A549 (cell line): ENCODE results near the gene ARHGAP19. TPM values are rescaled to one million over a fixed set of nuclear protein-coding genes. Genes with fewer than 3 reads are reported as not detected.

Experiments
- ATAC-seq, 2 experiments: fragments of 200-7000 bp in 1 of 2; fragments of >200 bp in 1 of 2; cut with Nextera tagmentation in 1 of 2; cut with Tn5 transposase in 1 of 2; 3 replicates each; pipeline versions ENCODE4 v1.8.0 to v1.9.1; 2018 to 2020; ENCODE audit warnings: mild to moderate bottlenecking in 1 of 2, moderate library complexity in 1 of 2
- CTCF ChIA-PET: fragments of 300-600 bp; sonication (Branson Sonifier 250); formaldehyde crosslinking; extraction: SDS; loops from one replicate; lab custom pipeline; 2021; ENCODE audit warnings: antibody characterized with exemption, inconsistent platforms; lab: Yijun Ruan, JAX
- POLR2A ChIA-PET: fragments of 350-600 bp; formaldehyde crosslinking; extraction: SDS; loops from one replicate; lab custom pipeline; 2021; ENCODE audit warnings: antibody characterized with exemption, inconsistent platforms; lab: Yijun Ruan, JAX
- DNase-seq, 2 experiments: peaks; one replicate each; pipeline versions ENCODE4 v3.0.0 to v3.0.0-alpha.2; 2011 to 2016; ENCODE audit warnings: low read depth in 1 of 2, low spot score in 1 of 2
- FAIRE-seq: peaks from 2 replicates; lab custom pipeline; 2011; peaks lifted over from hg19 to GRCh38; lab: Jason Lieb, UNC
- H3K27ac ChIP-seq, 2 experiments: fragments of >200 bp; sonication (Bioruptor Twin); formaldehyde crosslinking; 3 replicates each; pipeline ENCODE4 v1.5.1; 2016 to 2017
- H3K4me1 ChIP-seq: fragments of >200 bp; sonication (Bioruptor Twin); formaldehyde crosslinking; 3 replicates; pipeline ENCODE4 v1.6.1; 2016
- H3K4me2 ChIP-seq: fragments of >200 bp; sonication (Bioruptor Twin); formaldehyde crosslinking; 3 replicates; pipeline ENCODE4 v1.6.1; 2016
- H3K4me3 ChIP-seq: fragments of >200 bp; sonication (Bioruptor Twin); formaldehyde crosslinking; 3 replicates; pipeline ENCODE4 v1.5.1; 2016
- H3K9me3 ChIP-seq: fragments of >200 bp; sonication (Bioruptor Twin); formaldehyde crosslinking; 3 replicates; pipeline ENCODE4 v1.6.1; 2016
- ATOH8 ChIP-seq: fragments of 250-450 bp; sonication (Bioruptor Pico); IDR thresholded peaks from 2 replicates; pipeline ENCODE4 v1.5.0; 2020; ENCODE audit warnings: low read depth, mild to moderate bottlenecking, moderate library complexity
- CEBPB ChIP-seq, 2 experiments: fragments of >200 bp in 1 of 2; sonication (Bioruptor Twin) in 1 of 2; formaldehyde crosslinking in 1 of 2; IDR thresholded peaks; 2 replicates each; pipeline ENCODE4 v1.6.1; 2012 to 2016
- CTCF ChIP-seq: fragments of >200 bp; sonication (Bioruptor Twin); formaldehyde crosslinking; IDR thresholded peaks from 3 replicates; pipeline ENCODE4 v1.5.1; 2016
- ESRRA ChIP-seq: fragments of 150-350 bp; IDR thresholded peaks from 2 replicates; pipeline ENCODE4 v1.6.1; 2014; ENCODE audit warnings: mild to moderate bottlenecking, low read length, borderline replicate concordance
- FOSL2 ChIP-seq, 2 experiments: fragments of 450-650 bp in 1 of 2; fragments of >200 bp in 1 of 2; sonication (Bioruptor Twin) in 1 of 2; formaldehyde crosslinking; IDR thresholded peaks; 2 replicates each; pipeline versions ENCODE4 v1.5.0 to v1.6.1; 2016 to 2020; ENCODE audit warnings: mild to moderate bottlenecking in 1 of 2, moderate library complexity in 1 of 2
- FOXS1 ChIP-seq: fragments of 250-450 bp; sonication (Bioruptor Pico); IDR thresholded peaks from 2 replicates; pipeline ENCODE4 v1.5.0; 2020; ENCODE audit warnings: mild to moderate bottlenecking, moderate library complexity
- HEYL ChIP-seq: fragments of 250-450 bp; sonication (Bioruptor Pico); IDR thresholded peaks from 2 replicates; pipeline ENCODE4 v1.8.0; 2021; ENCODE audit warnings: mild to moderate bottlenecking, moderate library complexity
- HOXB5 ChIP-seq: fragments of 250-450 bp; sonication (Bioruptor Pico); IDR thresholded peaks from 2 replicates; pipeline ENCODE4 v1.5.0; 2020; ENCODE audit warnings: mild to moderate bottlenecking, moderate library complexity
- JUN ChIP-seq, 2 experiments: fragments of >200 bp; sonication (Bioruptor Twin); formaldehyde crosslinking; IDR thresholded peaks; 2 replicates in 1 of 2; 3 replicates in 1 of 2; pipeline ENCODE4 v1.6.1; 2016 to 2017
- MAX ChIP-seq: IDR thresholded peaks from 2 replicates; pipeline ENCODE4 v1.6.1; 2012
- MAZ ChIP-seq: fragments of 150-350 bp; IDR thresholded peaks from 2 replicates; pipeline ENCODE4 v1.6.1; 2014; ENCODE audit warnings: antibody characterized with exemption, low read depth, low read length, borderline replicate concordance
- MYC ChIP-seq: IDR thresholded peaks from 2 replicates; pipeline ENCODE4 v1.6.1; 2012; ENCODE audit warnings: mild to moderate bottlenecking, inconsistent platforms, low read length, improper control_type of control experiment, borderline replicate concordance
- NFE2L2 ChIP-seq: fragments of 150-350 bp; conservative IDR thresholded peaks from 2 replicates; pipeline ENCODE4 v1.6.1; 2014; ENCODE audit warnings: low read length
- RAD21 ChIP-seq, 2 experiments: fragments of >200 bp in 1 of 2; sonication (Bioruptor Twin) in 1 of 2; formaldehyde crosslinking in 1 of 2; IDR thresholded peaks in 1 of 2; conservative IDR thresholded peaks in 1 of 2; 2 replicates in 1 of 2; 3 replicates in 1 of 2; pipeline ENCODE4 v1.6.1; 2012 to 2018; ENCODE audit warnings: inconsistent platforms in 1 of 2
- SMC3 ChIP-seq: fragments of >200 bp; sonication (Bioruptor Twin); formaldehyde crosslinking; IDR thresholded peaks from 3 replicates; pipeline ENCODE4 v1.6.1; 2018; ENCODE audit warnings: inconsistent platforms
- SREBF2 ChIP-seq: fragments of 450-650 bp; IDR thresholded peaks from 2 replicates; pipeline ENCODE4 v1.6.1; 2014; ENCODE audit warnings: mild to moderate bottlenecking, moderate library complexity
- TFCP2L1 ChIP-seq: fragments of 250-450 bp; sonication (Bioruptor Pico); IDR thresholded peaks from 2 replicates; pipeline ENCODE4 v1.5.0; 2021; ENCODE audit warnings: mild to moderate bottlenecking
- ZFP36 ChIP-seq: fragments of 450-650 bp; IDR thresholded peaks from 2 replicates; pipeline ENCODE4 v1.6.1; 2014; ENCODE audit warnings: borderline replicate concordance; ENCODE audit not compliant: partially characterized antibody
- ZSCAN20 ChIP-seq: fragments of 250-450 bp; sonication (Bioruptor Pico); IDR thresholded peaks from 2 replicates; pipeline ENCODE4 v1.8.0; 2022; ENCODE audit warnings: mild to moderate bottlenecking, moderate library complexity
- WGBS: methylation state at CpG from one replicate; pipeline ENCODE4 v1.1.6; 2017; ENCODE audit errors: missing lambda C conversion rate; 5-methylcytosine and 5-hydroxymethylcytosine counted together
- polyA plus RNA-seq, 4 experiments: library from polyadenylated mRNA; depleted of rRNA in 3 of 4; stranded (reverse); fragments of >200 nt; fragmentation: RNase III in 1 of 4; extraction: RNeasy Plus Mini Kit Qiagen cat#74134 plus additional on column Dnase treatment in 1 of 4; gene quantifications; 2 replicates in 3 of 4; 3 replicates in 1 of 4; pipeline ENCODE4 v1.2.3, GENCODE V29; 2011 to 2017
- TF ChIP-seq, protein P1 (sequence below): fragments of >200 bp; sonication (Bioruptor Twin); formaldehyde crosslinking; IDR thresholded peaks from 3 replicates; pipeline ENCODE4 v1.6.1; 2016
- TF ChIP-seq, protein P2 (sequence below): IDR thresholded peaks from 2 replicates; pipeline ENCODE4 v1.6.1; 2012; ENCODE audit warnings: low read depth, borderline replicate concordance
- TF ChIP-seq, protein P3 (sequence below): fragments of >200 bp; sonication (Bioruptor Twin); formaldehyde crosslinking; IDR thresholded peaks from 2 replicates; pipeline ENCODE4 v1.6.1; 2016

ARHGAP19 gene
- polyA plus RNA-seq, 2 of the 4 experiments (the other 2 are of a cell fraction): 6.0 to 11.9 TPM

DNA sequence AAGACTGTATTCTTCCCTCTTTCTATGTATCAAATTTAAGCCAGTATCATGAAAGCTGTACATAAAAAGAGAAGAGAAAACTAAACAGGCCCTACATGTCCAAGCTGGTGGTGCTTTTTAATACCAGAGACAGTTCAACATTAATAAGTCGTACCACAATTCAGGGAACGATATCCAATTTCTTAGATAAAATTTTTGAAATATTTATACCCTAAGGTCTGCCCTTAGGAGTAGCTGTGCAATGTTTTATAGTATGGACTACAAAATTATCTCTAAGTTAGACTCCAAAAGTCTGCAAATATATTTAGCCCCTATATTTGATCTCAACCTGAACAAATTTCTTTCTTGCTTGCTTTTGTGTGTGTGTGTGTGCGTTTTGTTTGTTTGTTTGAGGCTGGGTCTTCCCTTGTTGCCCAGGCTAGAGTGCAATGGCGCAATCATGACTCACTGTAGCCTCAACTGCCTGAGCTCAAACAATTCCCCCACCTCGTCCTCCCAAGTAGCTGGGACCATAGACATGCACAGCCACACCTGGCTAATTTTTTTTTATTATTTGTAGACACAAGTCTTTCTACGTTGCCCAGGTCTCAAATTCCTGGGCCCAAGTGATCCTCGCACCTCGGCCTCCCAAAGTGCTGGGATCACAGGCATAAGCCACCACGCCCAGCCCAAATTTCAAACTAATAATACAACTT is 13.2 kb downstream of the ARHGAP19 start:
- ChIA-PET CTCF (interaction anchor here (0.6 to 2.9 kb wide), 40 partner anchors 8 to 359 kb away, joined by 3 to 43 read pairs (median 6); partner anchors contain the start of genes ARHGAP19, FRAT1, FRAT2 and RRP12), POLR2A (interaction anchor here (0.8 to 1.9 kb wide), 2 partner anchors 13 to 39 kb away, joined by 4 read pairs; no protein-coding TSS in a partner anchor)
- no peak for FAIRE-seq
- H3K9me3 ChIP-seq: no peaks in the 10 kb centered on the region
- peak; percentile 49 to 88; a peak in 5 of 6 replicates for ATAC-seq
- H3K4me1 ChIP-seq: peaks cover 21% of the 10 kb centered on the region
- peak overlapping the region; percentile 51 for H3K4me2 ChIP-seq
- H3K4me3 ChIP-seq: no peak overlapping the region
- peak overlapping the region; percentile 15 to 65 for H3K27ac ChIP-seq
- WGBS: 33% methylated on average over 9 of the region's 9 CpGs
- DNase-seq: peak in 1 of 2 experiments; percentile 81
- TF ChIP-seq FOSL2 (IDR thresholded peaks at IDR 0.05) (0 out of 2 replicates have a peak, but pooled peaks have one; percentile 23), FOSL2 (CRISPR knock-in tag; IDR thresholded peaks at IDR 0.05) (peak; percentile 92), MAX (0 out of 2 replicates have a peak, but pooled peaks have one; percentile 14), MAZ (no peak), CEBPB (IDR thresholded peaks at IDR 0.05) (peak; percentile 72 to 95)

DNA sequence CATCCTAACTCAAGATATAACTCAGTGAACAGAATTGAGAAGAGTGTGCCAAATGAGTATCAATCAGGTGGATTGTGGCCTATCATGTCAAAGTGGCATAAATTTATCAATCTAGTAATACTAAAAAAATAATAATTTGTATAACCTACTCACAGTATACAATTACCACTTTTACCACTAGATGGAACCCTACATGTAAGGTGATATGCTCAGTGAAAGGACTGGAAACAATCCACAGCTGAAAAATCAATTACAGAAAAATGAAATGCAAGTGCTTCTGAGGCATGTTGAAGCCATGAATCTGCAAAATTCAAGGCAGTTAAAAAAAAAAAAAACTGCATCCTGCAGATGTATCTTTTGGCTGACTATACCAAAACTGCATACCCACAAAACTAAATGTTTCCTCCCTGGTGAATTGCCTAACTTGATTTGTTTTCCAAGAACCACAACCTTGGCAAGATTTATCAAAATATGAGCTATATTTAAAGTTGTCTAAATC is 13.9 kb downstream of the ARHGAP19 start:
- ChIA-PET CTCF (interaction anchor here (0.6 to 2.9 kb wide), 42 partner anchors 9 to 359 kb away, joined by 3 to 43 read pairs (median 6); partner anchors contain the start of genes ARHGAP19, FRAT1, FRAT2 and RRP12), POLR2A (interaction anchor here (0.8 to 1.9 kb wide), 2 partner anchors 13 to 40 kb away, joined by 4 read pairs; no protein-coding TSS in a partner anchor)
- Histone ChIP-seq H3K4me2 (peak overlapping the region; percentile 51), H3K4me3 (no peak overlapping the region), H3K9me3 (no peaks in the 10 kb centered on the region), H3K4me1 (peaks cover 21% of the 10 kb centered on the region), H3K27ac (peak overlapping the region; percentile 15 to 65; a peak in 4 of 6 replicates)
- TF ChIP-seq ESRRA (no peak), ZFP36 (no peak), CEBPB (IDR thresholded peaks at IDR 0.05) (no peak), SMC3 (peak; percentile 68), ZSCAN20 (CRISPR knock-in tag) (no peak), MYC (no peak), TFCP2L1 (CRISPR knock-in tag) (no peak), HEYL (CRISPR knock-in tag) (no peak), RAD21 (conservative IDR thresholded peaks at IDR 0.05 in 1 of 2, IDR thresholded peaks at IDR 0.05 in 1 of 2) (peak; percentile 62 to 70), CTCF (peak; percentile 78), ATOH8 (CRISPR knock-in tag) (no peak), JUN (IDR thresholded peaks at IDR 0.05) (no peak), FOXS1 (CRISPR knock-in tag) (no peak), NFE2L2 (no peak), HOXB5 (no peak), MAZ (no peak), SREBF2 (no peak)
- TF ChIP-seq, protein P1, sequence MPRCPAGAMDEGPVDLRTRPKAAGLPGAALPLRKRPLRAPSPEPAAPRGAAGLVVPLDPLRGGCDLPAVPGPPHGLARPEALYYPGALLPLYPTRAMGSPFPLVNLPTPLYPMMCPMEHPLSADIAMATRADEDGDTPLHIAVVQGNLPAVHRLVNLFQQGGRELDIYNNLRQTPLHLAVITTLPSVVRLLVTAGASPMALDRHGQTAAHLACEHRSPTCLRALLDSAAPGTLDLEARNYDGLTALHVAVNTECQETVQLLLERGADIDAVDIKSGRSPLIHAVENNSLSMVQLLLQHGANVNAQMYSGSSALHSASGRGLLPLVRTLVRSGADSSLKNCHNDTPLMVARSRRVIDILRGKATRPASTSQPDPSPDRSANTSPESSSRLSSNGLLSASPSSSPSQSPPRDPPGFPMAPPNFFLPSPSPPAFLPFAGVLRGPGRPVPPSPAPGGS: no peak
- TF ChIP-seq, protein P2, sequence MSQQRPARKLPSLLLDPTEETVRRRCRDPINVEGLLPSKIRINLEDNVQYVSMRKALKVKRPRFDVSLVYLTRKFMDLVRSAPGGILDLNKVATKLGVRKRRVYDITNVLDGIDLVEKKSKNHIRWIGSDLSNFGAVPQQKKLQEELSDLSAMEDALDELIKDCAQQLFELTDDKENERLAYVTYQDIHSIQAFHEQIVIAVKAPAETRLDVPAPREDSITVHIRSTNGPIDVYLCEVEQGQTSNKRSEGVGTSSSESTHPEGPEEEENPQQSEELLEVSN: no peak
- TF ChIP-seq, protein P3, sequence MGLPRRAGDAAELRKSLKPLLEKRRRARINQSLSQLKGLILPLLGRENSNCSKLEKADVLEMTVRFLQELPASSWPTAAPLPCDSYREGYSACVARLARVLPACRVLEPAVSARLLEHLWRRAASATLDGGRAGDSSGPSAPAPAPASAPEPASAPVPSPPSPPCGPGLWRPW: no peak
- DNase-seq: peak; percentile 69 to 70
- peak; percentile 86 to 92 for ATAC-seq
- no peak for FAIRE-seq
